HG02870 (cell line): ENCODE results near the gene SEMA7A.

ENCODE experiments used
- ATAC-seq: cut with Tn5 transposase; IDR thresholded peaks from one replicate; pipeline ENCODE4 v1.9.1; 2021; ENCODE audit warnings: mild to moderate bottlenecking, moderate library complexity; ENCODE audit not compliant: unreplicated experiment

Gene SEMA7A

DNA sequence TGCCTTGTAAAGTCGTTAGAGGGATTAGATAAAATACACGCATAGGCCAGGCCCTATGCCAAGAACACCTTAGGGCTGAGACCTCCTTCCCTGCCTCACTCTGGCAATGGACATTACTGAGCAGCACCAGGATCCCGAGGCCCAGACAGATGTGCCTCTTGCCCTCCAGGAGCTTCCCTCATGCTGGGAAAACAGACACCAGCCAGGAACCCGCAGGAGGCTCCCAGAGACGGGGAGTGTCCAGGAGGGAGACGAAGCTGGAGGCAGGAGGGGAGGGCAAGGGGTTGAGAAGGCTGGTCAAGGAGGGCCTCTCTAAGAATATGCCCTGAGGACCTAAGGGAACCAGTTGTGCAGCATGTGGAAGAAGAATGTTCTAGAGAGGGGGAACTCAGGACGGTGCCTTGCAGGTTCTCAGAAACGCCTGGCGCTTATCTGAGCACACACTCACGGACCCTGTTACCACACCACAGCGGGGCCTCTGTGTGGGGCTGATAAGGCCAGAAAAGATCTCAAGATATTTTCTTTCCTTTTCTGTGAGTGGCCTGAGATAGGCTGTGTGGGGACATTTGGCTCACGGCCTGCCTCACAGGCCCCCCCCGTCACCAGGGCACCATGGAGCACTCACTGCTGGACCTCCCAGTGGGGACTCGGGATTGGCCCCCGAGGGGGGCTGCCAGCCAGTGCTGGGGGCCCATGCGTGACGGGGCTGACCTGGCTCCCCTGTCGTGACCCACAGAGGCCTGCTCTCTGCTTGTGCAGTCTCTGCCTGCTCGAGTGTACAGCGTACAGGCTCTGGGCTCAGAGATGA is 44.3 kb downstream of the SEMA7A start:
- ATAC-seq: no peak

DNA sequence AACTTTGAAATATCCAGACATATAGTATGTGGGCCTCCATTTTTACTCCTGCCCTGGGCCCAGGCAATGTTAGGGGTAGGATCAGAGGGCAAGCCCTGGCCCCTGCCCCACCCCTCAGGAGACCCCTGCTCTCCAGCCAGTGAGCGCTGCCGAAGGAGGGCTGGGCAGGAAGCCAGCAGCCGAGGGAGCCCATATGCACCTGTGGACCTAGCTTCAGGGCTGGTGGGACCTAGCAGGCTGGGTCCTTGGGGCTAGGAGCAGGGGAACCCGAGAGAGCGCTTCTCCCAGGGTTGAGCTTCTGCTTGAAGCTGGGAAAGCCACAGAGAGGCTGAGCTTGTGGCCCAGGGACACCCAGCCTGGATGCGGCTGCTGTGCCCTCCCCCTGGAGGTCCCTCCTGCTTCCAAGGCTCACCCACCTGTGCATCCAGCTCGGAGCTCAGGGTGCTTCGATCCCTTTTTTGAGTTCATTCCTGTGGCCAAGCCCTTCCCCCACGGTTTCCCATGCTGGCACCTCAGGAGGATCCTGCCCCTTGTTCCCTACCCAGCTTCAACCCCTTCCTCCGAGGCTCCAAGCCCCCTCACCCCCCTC is 45.3 kb downstream of the SEMA7A start:
- ATAC-seq: no peak

DNA sequence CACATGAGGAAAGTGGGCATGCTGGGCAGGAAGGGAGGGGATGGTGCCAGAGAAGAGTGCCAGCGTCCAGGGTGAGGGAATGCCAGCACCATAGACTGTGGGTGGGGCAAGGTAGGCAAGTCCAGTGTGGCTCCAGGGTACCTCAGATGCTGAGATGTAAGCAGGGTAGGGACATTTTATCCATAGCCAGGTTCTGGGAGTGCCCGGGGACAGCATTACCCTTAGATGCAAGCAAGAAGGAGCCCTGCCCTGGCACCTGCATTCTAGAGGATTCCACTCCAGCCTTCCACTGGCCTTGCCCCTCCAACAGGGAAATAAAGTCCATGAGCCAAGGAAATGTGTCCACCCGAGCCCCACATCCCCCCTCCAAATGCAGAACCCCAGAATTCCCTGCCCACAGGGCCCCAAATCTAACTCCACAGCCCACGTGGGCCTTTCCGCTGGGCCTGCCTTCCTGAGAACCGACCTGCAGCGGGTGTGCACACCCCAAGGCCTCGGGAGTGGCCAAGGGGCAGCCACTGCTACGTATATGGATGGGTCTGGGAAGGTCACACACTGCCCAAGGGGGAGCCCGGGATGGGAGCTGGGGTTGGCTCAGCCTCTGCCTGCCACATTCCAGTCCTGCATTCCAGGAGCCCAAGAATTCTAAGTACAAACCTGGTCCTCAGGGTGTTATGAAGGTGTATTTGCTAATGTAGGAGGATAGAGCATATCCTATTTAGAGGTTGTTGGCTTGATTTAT is 46.0 kb downstream of the SEMA7A start:
- no peak for ATAC-seq

DNA sequence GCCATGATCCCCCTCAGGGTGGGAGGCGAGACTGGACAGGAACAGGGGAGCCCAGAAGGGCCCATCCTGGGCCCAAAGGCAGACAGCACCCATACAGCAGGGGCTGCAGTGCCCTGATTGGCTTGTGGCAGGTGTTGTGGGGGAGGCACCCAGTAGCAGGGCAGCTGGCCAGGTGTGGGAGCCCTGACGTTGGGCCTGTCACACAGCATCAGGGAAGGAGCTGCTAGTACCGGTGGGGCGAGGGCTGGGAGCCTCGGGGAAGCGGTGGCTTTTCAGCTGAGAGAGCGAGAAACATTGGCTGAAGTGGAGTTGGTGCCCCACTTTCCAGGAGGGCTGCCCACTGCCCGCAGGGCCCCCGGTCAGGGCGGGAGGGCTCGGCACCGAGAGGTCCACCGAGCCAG is 46.6 kb downstream of the SEMA7A start:
- no peak for ATAC-seq

DNA sequence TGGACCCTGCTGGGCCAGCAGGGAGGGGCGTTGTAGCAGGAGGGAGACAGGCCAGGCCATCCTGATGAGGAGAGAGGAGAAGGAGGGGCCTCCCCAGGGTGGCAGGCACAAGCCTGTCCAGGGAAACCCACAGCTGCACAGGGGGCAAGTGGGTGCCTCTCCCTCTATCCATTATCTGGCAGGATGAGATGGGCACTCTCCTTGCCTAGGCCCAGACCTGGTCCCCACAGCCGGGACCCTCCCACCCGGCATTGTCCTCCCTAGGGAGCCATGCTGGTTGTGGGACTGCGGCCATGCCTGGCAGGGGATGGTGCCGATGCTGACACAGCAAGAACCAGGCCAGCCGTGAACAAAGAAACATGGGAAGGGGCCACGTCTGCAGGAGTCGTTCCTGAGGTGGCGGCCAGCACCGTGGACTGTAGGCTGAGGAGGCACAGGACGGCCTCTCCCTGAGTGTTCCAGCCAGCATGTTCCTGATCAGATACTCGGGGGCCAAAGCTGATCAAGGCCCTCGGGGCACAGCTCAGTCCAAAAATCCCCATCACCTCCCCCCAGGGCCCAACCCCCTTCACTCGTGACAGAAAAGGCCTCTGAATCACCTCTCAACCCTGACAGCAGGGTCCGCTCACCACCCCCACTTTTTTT is 47.1 kb downstream of the SEMA7A start:
- no peak for ATAC-seq

DNA sequence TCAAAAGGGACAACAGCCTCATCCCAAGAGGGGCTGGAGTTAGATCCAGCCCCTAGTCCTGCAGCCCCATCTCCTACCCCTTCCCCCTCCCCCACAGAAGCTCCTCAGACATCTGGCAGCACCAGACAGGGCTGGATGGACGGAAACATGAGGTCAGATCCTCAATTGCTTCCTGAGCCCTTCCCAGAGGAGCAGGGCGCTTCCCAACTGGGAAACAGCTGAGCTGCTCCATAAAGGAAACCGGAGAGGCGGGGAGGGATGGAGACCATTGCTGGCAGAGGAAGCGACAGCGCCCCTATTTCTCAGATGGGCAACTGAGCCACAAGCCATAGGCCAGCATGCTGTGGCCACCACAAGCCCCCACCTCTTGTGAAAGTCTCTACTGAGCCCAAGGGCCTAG is 48.0 kb downstream of the SEMA7A start:
- no peak for ATAC-seq

DNA sequence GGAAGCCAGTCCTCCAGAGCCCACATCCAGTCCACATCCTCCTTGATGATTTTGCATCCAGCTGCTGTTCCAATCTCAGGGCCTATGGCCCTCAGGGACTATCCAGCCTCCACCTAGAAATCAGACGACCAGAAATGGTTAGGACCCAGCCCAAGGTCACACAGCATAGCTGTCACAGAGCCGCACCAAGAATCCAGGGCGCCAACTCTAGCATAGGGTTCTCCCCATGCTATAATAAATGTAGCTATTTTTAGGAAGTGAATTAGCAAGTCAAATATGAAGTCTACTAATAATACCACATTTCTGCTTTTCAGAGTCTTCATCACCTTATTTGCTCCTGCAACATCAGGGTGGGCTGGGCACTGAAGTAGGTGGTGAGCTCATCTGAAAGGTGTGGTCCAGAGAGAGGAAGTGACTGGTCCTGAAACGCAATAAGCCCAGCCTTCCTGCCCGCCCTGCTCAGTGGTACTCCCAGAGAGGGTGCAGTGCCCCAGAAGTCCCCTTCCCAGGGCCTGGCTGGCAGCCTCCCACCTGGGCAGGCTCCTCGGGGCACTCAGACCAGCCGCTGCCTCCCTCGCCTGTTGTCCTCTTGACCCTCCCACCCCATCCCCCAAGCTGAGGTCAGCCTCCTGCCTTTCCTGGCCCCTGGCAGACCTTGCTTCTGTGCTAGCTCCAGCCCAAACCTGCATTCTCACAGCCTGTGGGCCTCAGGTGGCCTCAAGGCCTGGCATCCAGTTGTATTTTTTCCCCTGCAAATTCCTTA is 48.7 kb downstream of the SEMA7A start:
- peak; percentile 53 for ATAC-seq

DNA sequence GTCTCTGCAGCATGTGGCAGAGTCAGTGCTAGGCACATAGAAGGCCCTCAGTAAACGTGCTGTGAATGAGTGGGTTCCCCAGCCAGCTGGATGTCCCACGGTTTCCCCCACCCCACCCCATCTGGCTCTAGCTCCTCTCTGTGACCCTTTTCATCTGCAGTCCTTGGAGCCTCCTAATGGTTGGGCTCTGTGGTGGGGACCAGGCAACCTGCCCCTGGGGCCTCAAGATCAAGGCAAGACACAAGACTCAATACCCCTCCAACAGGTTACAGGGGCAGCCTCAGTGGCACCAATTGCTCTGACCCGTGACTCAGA is 49.2 kb downstream of the SEMA7A start:
- ATAC-seq: no peak

DNA sequence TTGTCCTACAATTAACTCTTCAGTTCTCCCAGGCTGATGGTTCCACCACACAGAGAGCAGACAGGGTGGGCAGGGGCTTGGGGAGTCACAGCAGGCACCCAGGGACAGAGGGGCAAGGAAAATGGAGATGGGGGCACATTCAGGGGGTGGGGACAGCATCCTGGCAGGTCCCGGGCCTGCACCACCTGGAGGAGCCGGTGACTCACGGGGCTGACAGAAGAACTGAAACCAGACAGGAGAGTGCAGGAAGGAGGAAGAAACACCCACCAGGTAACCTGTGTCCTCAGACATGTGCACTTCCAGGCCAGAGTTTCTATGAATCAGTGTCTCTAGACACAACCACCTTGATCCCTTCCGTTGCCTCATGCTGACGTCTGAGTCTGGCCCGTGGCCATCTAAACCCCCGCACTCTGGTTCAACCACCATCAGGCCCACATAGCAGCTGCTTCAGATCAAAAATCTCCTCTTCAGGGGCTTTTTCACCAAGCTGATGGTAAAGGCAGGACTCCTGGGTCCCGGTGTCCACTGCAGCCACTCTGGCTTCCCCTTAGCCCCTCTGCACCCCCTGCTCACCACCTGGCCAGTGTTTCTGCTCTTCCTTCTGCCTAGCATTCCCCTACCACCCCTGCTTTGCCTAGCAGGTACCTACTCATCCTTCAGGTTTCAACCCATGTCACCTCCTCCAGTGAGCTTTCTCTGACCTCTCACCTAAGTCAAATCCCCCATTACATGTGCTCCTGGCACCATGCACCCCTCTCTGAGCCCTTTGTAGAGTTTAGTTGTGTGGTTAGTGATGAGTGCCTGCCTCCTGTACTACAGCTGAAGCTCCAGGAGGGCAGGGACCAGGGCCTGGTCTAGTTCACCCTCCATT is 49.8 kb downstream of the SEMA7A start:
- ATAC-seq: no peak

DNA sequence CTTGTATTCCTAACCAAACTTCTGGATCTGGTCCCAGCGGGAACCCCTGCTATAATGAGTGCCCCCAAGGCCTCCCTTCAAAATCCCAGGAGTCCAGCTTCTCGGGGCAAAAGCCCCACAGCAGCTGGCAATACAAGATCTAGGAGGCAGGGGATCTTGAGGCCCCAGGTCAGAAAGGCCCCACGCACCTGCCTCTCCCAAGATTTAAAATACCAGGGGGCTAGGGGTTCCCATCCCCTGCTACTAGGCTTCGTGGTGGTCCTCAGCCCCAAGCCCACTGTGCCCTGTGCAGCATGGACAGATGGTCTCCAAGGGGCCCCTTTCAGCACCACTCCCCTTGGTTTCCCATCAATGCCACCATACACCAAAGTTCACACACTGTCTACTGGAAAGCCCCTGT is 50.5 kb downstream of the SEMA7A start:
- no peak for ATAC-seq

DNA sequence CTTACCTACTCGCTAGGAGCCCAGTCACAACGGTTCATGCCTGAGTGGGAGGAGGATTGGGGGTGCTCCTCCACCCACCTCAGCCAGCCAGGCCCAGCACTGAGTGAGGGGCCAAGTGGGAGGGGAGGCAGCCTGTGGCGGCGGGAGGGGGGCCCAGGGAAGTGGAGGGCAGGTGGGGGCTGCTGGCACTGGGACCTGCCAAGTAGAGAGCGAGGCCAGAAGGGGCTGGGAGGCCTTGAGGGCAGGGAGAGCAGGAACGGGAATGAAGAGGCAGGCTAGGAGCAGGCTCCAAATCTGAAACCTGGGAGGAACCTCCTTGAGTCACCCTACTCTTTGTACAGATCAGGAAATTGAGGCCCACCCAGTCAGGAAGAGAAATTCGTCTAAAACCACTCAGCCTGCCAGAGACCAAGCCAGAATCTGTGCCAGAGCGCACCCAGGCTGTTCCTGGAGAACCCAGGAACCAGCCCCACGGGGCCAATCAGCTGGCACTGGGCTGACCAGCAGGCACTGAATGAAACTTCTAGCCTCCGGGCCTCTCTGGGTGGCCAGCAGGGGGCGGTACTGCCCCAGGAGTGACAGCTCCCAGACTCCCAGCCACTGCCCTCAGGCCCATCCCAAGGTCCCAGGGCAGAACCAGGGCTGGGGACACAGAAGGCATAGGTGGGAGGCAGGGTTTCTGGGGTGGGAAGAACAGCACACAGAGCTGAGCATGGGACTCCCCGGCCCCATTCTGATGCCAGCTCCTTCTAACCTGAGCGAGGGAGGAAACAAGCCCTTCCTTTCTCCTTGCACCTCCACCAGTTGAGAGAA is 51.5 kb downstream of the SEMA7A start:
- peak; percentile 29 for ATAC-seq

DNA sequence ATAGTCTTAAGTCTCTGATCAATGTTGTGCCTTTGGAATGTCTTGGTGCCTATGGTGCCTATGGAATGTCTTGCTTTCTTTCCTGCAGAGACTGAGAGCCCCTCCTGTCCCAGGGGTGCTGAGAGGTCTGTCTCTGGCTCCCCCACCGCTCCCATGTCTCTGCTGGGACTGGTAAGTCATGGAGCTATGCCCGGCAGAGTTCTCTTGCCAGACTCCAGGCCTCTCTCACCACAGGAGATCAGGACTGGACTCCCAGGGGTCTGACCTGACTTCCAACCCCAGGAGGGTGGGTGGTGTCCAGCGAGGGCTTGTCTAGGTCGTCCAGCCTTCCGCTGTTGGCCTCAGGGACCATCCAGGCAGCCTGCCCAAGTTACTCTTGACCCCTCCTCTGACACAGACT is 52.3 kb downstream of the SEMA7A start:
- ATAC-seq: no peak

DNA sequence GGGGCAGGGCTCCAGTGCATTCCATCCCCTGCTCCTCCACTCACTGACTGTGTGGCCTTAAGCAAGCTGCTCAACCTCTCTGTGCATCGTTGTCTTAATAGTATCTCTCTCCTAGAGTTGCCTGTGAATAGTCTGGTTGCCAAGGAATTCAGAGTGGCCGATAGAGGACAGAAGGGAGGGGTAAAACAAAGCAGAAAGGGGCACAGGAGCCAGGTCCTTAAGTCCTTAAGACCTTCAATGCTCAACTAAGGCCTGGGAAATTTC is 52.6 kb downstream of the SEMA7A start:
- ATAC-seq: no peak

DNA sequence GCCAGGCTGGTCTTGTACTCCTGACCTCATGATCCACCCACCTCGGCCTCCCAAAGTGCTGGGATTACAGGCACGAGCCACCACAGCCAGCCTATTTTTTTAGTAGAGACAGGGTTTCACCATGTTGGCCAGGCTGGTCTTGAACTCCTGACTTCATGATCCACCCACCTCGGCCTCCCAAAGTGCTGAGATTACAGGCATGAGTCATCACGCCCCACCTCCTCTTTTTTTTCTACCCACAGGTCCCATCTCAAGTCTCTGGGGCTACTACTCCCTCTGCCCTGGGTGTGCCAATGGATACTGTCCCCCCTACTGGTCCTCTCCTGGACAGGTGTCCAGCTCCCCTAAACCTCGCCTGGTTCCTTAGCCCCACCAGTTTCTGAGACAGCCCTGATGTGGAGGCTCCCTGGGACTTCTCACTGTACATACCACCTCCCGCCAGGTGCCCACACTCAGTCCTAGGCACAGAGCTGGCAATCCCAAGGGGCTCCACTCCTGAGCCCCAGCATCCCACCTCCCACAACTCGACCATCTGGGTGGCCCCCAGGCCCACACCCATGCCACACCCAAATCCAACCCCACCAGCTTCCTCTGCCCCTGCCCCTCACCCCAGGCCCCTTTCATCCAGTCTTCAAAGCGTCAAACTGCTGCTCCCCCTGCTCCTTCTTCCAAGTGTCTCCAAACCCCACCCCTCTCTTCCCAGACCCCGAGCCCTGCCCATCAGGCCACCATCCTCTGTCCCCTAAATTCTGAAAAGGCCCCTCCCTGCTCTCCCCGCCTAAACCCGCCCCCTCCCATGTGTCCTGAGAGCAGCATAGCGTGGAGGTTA is 53.2 kb downstream of the SEMA7A start:
- no peak for ATAC-seq

DNA sequence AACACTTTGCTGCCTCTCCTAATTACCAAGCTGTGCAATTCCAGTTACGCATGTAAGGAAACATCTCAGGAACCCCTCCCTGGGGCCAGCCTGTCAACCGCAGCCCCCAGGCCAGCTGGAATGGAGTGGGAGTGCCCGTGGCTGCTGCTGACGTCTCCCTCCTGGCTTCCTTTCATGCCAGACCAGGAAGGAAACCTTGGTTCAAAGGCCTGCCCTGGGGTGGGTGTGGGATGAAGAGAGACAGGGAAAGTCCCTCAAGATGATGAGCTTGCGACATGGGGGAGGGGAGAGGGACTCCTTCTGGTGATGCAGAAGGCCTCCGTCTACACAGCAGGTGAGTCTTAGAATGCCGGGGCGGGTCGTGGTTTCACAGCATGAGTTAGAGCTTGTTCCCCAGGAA is 54.9 kb downstream of the SEMA7A start:
- ATAC-seq: no peak

DNA sequence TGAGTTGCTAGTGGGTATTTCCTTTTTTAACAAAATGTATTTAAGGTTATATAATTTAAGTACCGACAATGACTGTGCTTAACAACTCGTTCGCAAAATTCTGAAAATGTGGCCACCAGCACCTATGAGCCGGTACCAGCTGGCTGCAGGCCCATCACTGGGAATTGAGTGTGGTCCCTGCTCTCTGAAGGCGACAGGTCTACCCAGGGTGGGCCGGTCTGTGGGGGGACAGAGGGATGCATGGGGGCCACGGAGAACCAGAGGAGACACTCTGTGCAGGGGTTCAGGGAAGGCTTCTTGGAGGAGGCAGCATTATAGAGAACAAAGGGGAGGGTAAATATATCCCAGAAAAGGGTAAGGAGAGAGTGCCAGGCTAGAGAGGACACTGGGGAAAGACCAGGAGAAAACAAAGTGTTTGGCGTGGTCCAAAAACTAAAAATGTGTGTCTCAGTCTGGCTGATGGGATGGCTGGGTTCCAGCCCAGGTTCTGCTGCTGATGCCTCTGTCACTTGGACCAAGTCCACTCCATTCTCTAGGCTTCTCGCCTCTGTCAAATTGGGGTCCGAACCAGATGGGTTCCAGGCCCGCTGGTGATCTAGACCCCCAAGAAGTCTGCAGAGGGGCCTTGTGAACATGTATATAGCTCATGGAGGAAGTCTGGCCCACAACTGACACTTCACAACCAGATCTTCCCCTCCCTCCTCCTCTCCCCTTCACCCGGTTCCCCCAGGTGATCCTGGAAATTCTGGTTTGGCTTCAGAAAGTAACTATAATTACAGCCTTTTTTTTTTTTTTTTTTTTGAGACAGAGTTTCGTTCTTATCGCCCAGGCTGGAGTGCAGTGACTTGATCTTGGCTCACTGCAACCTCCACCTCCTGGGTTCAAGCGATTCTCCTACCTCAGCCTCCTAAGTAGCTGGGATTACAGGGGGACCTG is 55.7 kb downstream of the SEMA7A start:
- no peak for ATAC-seq

DNA sequence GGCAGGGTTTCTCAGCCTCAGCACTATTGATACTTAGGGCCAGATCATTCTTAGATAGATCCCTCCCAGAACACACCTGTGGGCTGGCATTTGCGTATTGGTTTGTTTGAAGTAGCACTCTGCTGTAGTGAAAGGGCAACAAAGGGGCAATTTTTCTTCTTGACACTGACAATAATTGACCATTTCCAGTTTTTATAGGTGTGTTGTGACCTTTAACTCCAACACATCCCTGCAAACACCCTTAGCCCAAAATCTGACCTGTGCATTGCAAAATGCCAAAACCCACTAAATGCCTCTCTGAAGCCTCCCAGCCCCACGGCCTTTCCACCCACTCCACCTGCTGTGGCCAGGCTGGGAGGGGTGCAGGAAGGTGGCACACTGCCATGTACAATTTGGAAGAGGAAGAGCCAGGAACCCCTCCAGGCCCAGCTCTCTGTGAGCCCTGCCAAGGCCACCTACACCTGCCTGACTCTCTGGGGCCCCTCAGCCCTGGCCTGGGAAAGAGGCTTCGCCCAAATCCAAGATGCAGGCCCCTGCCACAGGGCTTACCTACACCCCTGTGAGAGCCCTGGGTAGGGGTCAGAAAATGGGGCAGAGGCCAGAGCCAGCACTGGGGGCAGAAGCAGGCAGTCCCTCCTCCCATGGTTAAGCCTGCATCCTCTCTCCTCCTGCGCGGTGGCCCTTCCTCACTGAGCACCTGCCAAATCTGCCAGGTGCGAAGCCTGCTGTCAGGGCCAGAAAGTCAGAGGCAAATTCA is 56.8 kb downstream of the SEMA7A start:
- ATAC-seq: no peak
